ENCODE results near the gene LRFN4.
"Not testable (repeated sequence)": the region's sequence is repeated elsewhere in the genome, so short reads cannot be mapped to it uniquely, and the experiment has no call there.

The LRFN4 gene

DNA sequence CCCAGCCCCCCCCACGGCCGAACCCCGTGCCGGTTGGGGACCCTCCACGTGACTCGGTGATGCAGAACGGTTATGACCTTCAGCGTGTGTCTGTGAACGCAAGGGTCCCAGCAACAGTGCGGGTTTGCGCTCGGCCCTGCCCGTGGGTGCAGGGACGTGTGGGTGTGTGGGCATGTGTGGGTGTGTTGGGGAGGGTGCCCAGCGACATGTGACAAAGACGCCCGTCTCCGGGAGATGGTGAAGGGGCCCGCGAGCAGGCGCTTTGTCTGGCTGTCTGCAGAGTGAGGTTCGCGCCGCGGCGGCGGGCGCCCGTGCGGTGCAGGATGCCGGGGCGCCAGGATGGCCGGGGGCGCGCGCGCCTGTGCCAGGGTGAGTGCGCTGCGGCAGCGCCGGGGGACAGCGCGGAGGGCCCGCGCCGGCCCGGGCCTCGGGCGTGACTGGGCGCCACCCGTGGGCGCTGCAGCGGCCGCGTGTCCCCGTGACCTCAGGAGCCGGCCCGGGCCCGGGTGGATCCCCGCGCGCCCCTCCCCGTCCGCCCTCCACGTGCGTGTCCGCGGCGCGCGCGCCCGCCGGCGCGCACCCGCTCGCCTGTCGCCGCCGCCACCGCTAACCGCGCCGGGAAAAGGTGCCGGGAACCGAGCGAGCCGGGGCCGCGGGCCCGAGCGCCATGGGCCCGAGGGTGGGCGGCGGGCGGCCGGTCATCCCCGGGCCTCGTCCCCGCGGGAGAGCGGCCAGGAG lies at the start of gene LRFN4:
LRFN4 (plus strand) TSS at position 569 of the 738 bp plus-strand sequence. CDS start 681 bp downstream, outside the sequence.
- DNase-seq = no peak

DNA sequence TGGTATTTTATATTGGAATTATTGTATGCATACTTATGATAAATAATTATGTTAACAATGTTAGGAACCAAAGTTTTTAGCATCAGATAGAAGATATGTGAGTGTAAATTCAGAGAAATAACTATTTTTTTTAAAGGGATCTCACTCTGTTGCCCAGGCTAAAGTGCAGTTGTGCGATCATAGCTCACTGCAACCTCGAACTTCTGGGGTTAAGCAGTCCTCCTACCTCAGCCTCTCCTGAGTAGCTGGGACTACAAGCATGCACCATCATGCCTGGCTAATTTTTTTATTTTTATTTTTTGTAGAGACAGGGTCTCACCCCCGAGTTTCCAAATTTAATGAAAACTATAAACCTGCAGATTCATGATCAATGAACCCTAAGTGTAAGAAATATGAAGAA lies 47.3 kb upstream of the LRFN4 start:
- no peak for DNase-seq

DNA sequence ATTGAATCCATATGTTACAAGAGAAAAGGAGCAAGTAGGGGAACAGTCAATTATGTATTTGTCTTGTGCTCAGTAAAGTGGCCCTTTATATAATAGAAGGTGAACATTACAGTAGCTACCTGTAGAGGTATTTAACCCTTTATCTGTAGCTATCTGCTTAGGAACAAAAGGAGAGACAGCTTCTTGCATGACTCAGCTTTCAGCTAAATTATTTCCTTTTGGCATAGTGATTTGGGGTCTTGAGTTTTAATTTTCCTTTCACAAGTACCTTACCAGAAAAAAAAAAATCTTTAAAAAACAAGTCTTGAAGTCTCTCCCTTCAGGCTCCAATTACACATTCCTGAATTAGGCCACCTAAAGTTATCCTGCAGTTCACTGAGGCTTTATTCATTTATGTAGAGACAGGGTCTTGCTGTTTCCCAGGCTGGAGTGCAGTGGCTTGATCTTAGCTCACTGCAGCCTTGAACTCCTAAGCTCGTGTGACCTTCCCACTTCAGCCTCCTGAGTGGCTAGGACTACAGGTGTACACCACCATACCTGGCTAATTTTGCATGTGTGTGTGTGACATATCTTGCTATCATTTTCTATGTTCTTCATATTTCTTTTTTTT lies 46.2 kb upstream of the LRFN4 start:
- no peak for DNase-seq

DNA sequence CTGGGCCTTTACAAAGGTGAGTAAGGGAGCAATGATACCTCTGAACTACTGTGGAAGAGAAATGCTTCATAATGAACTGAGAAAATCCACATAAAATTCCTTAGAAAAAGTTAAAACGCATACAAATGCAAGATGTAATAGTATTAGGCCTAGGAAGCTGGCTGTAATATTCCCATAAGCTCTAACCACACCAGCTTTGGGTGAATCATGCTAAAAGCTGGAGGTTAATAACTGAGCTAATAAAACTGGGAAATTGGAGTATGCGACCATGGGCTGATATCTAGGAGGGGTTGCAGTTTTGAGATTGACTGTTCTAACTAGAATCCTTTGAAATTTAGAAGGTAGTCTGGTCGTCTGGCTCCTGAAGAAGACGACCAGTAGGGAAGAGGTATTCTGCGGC lies 42.2 kb upstream of the LRFN4 start:
- no peak for DNase-seq

DNA sequence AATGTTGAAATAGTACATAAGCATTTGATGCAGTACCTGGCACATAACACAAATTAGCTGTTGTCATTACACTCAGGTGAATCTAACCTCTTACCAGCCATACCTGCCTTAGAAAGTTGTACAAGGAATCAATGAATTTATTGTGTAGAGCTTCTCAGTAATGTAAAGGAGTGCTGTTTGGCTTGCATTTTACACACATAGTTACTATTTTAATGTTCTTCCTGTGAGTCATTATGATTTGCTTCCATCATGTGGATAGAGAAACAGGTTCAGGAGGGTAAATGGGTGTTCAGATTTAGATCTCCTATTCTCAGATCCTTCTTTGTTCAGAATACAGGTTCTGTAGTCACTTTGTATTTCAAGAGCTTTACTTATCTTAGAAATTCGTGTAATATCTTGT lies 41.2 kb upstream of the LRFN4 start:
- DNase-seq = no peak

DNA sequence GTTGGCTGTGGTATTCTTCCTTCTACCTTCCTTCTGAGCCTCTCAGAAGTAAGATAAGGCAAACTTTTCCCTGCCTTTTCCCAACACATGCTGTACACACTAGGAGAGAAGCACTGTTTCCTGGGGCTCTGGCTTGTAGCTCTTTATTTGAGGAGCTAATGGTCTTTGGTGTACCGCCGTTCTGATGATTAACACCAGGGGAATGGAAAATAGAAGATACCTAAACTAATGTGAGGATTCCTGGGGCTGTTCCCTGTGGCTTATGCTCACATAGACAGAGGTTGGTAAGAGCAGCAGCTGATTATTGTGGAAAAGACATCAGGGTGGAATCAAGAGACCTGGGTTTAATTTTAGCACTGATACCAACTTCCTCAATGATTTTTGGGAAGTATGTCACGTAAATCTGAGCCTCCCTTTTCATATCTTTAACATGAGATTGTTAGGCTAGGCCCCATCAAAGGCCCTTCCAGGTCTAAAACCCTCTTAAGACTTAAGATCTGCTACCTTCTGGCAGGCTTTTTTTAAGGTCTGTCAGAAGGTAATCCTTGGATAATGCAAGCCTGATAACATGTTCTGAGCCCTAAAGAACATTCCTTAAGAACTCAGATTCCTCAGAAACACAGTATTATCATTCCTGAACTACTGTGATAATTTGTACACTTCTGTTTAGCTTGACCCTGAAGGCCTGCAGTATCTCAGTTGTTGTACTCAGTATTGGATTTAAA lies 38.5 kb upstream of the LRFN4 start:
- DNase-seq = no peak

DNA sequence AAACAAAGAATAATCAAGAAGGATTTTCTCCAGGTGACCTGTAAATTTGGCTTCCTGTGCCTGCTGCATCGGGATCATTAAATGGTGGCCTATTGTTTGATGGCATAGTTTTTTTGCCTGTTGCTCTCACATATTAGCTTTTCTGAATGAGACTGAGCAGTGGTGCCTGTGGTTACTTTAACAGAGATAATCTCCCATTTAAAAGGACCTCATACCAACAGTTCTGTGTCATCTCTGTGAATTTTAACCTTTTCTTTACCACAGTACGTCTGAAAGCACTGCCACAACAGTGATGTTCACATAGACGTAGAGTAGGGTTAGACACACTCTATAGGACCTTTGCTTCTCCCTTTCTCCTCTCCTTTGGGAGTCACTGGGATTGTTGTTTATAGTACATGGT lies 36.5 kb upstream of the LRFN4 start:
- DNase-seq = no peak

DNA sequence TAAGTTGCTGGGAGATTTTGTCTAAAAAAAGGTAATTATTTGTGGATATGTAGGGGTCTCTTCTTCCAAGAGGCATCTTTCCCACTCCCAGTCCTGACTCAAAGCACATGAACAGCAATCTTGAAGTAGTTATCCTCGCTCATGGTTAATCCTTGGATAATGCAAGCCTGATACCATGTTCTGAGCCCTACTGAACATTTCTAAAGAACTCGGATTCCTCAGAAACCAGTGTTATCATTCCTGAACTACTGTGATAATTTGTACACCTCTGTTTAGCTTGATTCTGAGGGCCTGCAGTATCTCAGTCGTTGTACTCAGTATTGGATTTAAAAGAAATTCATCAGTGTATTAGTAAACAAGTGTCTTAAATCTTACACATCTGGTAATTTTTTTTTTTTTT lies 36.0 kb upstream of the LRFN4 start:
- DNase-seq = no peak

DNA sequence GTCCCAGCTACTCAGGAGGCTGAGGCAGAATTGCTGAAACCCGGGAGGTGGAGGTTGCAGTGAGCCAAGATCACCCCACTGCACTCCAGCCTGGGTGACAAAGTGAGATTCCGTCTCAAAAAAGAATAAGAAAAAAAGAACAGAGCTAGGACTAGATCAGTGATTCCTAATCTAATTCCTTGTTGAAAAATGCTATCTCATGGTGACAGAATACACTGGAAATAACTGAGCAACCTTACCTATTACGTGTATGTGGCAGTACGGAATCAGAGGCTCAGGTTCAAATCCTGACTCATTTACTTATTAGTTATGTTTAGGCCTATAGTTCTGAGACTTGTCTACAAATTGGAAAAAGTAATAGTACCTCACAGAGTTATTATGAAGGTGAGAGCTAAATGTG lies 33.2 kb upstream of the LRFN4 start:
- no peak for DNase-seq

DNA sequence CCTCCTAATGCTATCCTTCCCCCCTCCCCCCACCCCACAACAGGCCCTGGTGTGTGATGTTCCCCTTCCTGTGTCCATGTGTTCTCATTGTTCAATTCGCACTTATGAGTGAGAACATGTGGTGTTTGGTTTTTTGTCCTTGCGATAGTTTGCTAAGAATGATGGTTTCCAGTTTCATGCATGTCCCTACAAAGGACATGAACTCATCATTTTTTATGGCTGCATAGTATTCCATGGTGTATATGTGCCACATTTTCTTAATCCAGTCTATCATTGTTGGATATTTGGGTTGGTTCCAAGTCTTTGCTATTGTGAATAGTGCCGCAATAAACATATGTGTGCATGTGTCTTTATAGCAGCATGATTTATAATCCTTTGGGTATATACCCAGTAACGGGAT lies 32.3 kb upstream of the LRFN4 start:
- DNase-seq = not testable (repeated sequence)

DNA sequence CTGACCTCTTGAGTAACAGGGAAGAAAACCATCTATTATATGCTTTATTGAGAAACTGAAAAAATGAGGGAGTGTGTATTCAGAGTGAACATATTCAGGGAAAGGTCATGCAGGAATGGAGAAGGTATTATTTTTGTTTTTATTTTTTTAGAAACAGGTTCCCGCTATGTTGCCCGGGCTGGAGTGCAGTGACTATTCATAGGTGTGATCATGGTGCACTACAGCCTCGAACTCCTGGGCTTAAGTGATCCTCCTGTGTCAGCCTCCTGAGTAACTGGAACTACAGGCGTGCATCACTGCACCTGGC lies 22.4 kb upstream of the LRFN4 start:
- no peak for DNase-seq

DNA sequence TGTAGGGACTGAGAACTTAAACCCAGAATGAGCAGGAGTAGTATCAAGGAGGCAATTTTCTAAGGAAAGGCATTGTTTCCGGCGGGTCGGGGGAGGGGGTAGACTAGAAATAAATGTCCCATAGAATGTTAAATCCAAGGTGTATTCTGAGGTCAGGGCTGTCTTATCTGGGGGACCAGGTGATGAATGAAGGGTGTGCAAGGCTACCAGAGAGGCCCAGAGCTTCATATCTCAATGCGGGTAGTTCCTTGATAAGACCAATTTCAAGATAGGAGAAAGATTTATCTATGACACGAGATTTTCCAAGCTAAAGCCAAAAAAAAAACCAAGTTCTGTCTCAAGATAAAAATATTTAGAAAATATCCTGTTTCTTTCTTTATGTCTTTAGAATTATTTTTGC lies 21.9 kb upstream of the LRFN4 start:
- no peak for DNase-seq

DNA sequence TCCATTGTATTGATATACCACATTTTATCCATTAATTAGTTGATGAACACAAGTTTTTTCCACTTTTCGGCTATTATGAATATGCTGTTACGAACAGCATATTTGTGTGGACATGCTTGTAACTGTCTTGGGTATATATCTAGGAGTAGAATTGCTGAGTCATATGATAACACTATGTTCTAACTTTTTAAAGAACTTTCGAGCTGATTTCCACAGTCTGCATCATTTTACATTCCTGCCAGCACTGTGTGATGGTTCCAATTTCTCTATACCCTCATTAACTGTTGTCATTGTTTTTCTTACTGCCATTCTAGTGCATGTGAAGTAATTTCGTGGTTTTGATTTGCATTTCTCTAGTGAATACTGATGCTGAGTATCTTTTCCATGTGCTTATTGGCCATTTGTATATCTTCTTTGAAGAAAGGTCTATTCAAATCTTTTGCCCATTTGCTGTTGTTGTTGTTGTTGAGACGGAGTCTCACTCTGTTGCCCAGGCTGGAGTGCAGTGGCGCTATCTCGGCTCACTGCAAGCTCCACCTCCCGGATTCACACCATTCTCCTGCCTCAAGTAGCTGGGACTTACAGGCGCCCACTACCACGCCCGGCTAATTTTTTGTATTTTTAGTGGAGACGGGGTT lies 21.0 kb upstream of the LRFN4 start:
- DNase-seq = no peak

DNA sequence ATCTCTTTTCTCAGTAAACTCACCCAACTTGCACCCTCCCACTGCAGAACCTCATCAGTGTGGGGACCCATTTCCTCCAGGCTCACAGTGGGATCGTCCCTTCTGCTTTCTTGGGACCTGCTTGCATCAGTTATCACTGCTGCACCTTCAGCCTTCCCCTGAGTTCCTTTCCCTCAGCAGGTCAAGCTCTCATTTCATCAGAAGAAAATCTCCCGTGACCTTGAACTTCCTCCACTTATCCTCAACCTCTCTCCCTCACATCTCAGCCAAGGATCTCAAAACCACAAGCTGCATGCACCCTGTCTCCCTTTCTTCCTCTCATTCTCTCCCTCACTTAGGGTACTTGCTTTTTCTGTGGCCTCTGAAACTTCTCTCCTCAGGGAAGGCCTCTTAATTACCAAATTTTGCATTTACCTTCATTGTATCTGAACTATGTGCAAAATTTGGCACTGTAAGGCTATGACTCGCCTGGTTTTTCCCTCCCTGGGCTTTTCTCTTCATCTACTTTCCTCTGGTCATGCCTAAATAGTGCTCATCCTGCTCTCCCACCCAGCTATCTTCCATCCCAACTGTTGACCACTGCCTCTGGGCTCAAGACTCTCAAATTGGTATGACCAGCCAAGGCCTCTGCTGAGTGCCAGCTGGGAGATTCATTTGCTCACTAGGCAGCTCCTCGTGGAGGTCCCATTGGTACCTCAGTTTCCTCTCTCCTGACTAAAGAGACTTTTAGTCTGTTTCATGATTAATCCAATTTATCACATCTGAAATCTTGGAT lies 16.4 kb upstream of the LRFN4 start:
- no peak for DNase-seq

DNA sequence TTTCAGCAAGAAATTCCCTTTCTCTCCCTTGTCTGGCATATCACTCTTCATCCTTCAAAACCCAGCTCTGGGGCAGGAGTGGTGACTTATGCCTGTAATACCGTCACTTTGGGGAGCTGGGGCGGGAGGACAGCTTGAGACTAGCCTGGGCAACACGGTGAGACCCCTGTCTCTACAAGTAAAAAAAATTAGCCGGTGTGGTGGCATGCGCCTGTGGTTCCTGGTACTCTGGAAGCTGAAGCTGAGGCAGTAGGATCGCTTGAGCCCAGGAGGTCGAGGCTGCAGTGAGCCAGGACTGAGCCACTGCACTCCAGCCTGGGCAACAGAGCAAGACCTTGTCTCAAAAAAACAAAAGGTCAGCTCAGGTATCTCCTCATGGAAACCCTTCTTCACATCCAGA lies 15.0 kb upstream of the LRFN4 start:
- no peak for DNase-seq

DNA sequence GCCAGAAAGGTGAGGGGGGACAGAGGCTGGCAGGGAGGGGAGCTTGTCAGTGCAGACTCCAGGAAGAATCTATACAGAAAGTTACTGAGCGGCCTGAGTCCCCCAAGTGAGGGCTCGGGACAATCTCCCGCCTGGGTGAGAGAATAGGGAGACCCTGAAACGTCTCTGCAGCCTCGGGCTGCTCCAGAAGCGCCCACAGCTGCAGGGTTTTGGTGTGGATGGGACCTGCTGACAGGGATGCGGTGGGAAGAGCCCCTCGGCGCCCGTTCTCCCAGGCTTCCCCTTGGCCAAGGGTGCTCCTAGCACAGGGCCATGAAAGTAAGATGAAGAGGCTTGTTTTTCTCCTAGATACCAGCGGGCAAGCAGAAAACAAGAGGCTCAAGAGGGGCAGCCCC lies 14.4 kb upstream of the LRFN4 start:
- no peak for DNase-seq

DNA sequence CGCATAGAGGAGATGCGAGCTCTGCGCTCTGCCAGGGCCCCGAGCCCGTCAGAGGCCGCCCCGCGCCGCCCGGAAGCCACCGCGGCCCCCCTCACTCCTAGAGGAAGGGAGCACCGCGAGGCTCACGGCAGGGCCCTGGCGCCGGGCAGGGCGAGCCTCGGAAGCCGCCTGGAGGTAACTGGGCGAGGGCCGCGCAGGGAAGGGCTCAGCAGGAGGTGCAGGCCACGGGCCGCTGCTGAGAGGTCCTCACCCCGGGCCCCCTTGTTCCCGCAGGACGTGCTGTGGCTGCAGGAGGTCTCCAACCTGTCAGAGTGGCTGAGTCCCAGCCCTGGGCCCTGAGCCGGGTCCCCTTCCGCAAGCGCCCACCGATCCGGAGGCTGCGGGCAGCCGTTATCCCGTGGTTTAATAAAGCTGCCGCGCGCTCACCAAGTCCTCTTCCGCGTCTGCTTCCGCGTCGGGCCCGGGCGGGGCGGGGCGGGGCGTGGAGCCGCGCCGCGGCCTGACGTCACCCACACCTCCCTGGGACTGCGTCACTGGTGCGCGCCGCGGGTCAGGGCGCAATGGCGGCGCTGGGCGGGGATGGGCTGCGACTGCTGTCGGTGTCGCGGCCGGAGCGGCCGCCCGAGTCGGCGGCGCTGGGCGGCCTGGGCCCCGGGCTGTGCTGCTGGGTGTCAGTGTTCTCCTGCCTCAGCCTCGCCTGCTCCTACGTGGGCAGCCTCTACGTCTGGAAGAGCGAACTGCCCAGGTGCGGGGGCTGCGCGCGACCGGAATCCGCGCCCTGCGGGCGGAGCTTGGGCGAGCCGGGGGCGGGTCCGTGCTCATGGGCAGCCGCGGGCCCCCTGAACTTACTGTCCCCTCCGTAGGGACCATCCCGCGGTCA lies 13.7 kb upstream of the LRFN4 start, which contains the start of gene RCE1:
RCE1 (plus strand) TSS at position 546 of the 880 bp plus-strand sequence; CDS start at position 561, 15 bp downstream.
- DNase-seq = peak; percentile 51

DNA sequence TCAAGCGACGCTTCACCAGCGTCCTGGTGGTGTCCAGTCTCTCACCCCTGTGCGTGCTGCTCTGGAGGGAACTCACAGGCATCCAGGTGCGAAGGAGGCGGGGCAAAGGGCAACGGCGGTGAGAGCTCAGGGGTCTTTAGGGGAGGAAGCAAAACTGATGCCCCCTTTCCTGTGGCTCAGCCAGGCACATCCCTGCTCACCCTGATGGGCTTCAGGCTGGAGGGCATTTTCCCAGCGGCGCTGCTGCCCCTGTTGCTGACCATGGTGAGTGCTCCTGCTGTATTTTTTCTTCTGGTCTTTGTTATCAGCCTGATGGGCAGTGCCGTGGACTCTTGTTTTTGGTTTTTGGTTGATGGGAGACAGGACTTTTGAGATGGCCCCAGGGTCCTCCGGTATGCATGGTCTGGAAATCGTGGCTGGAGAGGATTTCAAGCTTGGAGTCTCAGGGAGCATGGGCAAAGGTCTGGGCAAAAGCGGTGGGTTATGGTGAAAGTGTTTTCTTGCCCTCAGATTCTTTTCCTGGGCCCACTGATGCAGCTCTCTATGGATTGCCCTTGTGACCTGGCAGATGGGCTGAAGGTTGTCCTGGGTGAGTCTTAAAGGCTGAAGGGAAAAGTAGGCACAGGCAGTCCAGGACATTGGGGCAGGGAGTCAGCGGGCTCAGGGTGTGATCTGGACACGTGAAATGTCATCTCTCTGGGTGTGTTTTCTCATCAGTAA lies 12.9 kb upstream of the LRFN4 start:
- no peak for DNase-seq

DNA sequence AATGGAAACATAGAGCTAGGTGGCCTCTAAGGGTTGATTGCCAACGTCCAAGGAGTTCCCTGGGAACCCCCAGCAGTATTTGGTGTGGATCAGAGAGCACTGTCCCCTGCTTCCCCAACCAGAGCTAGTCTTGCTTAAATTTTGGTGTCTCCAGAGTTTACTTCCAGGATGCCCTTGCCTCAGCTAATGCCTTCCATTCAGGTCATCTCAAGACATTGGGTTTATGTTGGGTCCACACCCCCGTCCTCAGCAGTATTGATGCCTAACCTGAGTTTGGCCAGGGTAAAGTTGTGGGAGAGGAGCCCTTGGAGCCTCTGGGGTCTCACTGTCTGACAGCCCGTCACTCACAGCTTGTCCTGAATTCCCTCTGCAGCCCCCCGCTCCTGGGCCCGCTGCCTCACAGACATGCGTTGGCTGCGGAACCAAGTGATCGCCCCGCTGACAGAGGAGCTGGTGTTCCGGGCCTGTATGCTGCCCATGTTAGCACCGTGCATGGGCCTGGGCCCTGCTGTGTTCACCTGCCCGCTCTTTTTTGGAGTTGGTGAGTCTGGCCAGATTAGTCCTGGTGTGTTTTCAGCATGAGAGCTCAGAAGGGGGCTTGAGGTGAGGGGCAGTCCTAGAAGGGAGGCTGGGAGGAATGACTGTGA lies 12.2 kb upstream of the LRFN4 start:
- DNase-seq = no peak

DNA sequence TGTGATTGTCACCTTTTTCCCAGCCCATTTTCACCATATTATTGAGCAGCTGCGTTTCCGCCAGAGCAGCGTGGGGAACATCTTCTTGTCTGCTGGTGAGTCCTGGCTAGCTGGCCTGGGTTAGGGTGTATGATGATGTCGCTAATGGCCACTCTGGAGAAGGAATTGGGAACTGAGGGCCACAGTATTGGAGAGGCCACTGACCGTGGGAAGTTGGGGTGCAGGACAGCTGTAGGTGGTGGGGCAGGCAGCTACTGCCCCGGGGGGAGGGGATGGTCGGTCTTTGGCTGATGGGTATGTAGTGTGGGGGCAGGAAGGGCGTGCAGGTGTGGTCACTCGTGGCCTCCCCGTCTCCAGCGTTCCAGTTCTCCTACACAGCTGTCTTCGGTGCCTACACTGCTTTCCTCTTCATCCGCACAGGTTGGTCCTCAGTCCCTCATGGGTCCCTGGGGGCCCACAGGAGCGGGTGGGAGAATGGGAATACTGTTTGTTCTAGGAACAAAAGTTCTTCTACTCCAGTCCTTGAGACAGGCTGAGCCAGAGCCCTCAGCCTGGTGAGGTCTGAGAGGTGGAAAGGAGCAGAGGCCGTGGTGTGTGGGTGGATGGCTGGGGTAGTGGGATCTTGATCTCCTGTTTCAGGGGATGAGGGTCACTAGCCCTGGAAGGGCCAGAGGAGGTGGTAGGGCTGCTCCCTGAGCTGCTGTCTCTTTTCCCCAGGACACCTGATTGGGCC lies 11.6 kb upstream of the LRFN4 start:
- DNase-seq = no peak

Data from NCI-H1417 treated with DMSO at 0.1 percent for 48 hours (cell line).